GM12875 (cell line): Measurements from ENCODE around the gene SYS1.

ENCODE experiments used
- H3K4me3 ChIP-seq: one replicate; pipeline ENCODE4 v1.5.1; 2011; ENCODE audit warnings: low read depth, low read length, control low read depth
- CTCF ChIP-seq: IDR thresholded peaks from 2 replicates; pipeline ENCODE4 v1.5.1; 2011; ENCODE audit warnings: low read depth, mild to moderate bottlenecking, control low read depth, inconsistent platforms, low read length, moderate library complexity, borderline replicate concordance; ENCODE audit not compliant: insufficient read depth

The SYS1 gene

GRCh38 chr20:45366631-45367030 lies 3.7 kb downstream of the SYS1 start:
- no peak overlapping the region for H3K4me3 ChIP-seq
- no peak for TF ChIP-seq CTCF

DNA sequence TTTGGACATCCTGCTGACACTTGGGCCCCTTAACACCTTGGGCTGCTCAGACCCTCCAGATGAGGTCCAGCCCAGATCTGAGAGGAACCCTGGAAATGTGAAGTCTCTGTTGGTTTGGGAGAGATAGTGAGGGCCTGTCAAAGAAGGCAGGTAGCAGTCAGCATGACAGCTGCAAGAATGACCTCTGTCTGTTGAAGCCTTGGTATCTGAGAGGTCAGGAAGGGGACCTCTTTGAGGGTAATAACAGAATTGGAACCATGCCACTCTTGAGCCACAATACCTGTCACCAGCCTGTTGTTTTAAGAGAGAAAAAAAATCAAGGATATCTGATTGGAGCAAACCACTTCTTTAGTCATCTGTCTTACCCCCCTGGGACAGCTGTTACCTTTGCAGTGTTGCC lies 4.2 kb downstream of the SYS1 start:
- no peak overlapping the region for H3K4me3 ChIP-seq
- no peak for TF ChIP-seq CTCF

DNA sequence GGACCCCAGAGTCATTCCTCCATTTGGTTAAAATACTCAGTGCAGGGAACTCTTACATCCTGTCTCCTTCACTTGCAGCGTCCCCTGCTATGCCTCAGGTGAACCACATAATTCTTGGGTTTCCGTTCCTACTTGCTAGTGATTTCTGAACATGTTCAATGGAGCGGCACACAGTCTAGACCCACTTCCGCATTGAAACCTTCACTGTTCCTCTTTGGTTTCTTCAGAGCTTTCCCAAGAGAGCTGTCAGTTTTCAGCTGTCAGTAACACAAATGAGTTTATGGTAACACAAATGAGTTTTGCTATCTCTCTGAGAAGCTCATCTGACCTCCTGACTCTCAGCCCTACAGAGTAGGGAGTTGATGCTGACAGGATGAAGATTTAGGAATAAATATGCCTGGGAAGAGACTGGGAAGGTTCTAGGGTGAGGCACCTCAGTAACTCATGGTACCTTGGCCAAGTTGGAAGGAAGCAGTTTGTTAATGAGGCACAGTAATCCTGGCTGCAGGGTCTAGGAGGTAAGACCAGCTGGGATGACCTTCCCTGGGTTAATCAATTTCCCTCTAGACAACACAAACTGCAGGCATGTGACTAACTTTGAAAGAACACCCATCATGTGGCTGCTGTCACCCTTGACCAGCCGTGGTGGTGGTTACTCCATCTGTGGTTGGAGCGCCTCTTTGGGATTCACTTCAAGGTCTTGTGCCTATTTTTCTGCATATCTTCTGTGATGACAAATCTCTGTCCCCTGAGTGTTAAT lies 5.4 kb downstream of the SYS1 start:
- H3K4me3 ChIP-seq: no peak overlapping the region
- TF ChIP-seq CTCF: no peak

DNA sequence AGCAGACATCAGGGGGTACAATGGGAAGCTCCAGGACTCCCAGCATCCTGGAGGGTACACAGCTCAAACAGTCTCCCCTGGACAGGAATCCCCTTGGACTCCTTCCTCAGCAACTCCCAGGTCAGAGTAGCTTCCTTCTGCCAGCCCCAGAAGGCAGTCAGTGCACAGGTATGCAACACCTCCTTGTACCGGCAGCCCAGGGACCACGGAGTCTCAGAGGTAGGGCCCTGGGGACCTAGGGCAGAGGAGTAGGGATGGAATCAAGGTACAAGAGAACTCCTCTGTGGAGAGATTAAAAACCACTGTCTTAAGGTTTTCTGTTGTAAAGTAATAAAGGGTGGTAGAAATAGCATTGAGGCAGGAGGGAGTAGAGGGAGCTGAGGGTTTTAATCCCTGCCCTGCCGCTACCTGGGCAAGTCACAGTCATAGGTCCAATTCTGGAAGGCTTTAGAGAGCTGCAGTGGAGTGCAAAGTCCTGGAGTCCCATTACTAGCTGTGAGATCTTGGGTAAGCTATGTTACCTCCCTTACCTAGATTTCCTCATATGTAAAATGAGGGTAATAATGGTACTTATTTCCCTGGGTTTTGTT lies 7.7 kb downstream of the SYS1 start:
- H3K4me3 ChIP-seq: no peak overlapping the region
- TF ChIP-seq CTCF: no peak

DNA sequence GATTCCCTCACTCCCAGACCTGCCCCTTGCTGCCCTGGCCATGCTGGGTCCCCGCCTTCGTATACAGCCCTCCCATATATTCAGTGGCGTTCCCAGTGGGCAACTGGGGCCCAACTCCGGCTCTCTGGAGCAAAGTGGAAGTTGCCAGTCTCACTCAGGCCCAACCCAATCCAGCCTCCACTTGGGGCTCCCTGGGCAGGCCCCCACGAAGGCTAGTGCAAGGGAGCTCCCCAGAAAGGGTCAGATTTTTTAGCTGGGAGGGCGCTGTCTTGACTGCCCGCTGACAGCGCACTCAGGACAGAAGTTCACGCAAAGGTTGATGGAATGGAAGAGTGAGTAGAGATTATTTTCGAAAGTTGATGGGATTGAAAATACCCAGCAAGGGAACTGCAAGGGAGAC lies 9.3 kb downstream of the SYS1 start:
- TF ChIP-seq CTCF: no peak
- H3K4me3 ChIP-seq: no peak overlapping the region

DNA sequence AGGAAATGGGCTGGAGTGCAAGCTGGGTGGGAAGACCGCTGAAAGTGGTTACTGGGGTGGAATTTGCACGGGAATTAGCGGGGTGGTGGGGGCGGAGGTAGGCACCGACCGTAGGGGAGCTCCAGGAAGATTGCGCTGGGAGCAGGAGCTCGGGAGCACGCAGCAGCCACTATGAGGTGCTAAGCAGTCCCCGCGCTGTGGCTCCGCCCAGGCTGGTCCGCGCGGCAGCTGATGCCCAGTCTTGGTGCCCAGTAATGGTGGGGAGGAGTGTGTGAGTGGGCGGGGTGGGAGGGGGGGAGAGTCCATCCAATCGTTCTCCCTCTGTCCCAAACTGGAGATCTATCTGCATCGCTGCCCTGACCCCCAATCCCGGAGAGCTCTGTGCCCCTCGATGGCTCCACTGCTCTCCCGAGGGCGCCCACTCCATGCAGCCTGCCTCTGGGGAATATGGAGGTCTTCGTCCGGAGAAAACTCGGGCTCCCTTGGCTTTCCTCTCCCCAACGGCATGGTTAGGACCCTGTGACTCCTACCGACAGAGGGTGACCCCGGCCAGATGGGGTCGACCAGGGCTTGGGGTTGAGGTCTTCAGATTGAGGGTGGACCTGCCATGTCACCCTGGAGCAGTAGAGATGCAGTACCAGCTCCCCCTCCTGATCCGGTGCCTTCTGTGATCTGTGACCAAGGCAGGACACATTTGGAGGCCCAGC lies 9.8 kb downstream of the SYS1 start:
- H3K4me3 ChIP-seq: no peak overlapping the region
- no peak for TF ChIP-seq CTCF
